Measurements from ENCODE around the gene PLLP. TPM values are rescaled to one million over a fixed set of nuclear protein-coding genes. Genes with fewer than 3 reads are reported as not detected.

Gene PLLP
- total RNA-seq, 2 donors from 2014 or later, result 5.9 to 9.1 TPM

DNA sequence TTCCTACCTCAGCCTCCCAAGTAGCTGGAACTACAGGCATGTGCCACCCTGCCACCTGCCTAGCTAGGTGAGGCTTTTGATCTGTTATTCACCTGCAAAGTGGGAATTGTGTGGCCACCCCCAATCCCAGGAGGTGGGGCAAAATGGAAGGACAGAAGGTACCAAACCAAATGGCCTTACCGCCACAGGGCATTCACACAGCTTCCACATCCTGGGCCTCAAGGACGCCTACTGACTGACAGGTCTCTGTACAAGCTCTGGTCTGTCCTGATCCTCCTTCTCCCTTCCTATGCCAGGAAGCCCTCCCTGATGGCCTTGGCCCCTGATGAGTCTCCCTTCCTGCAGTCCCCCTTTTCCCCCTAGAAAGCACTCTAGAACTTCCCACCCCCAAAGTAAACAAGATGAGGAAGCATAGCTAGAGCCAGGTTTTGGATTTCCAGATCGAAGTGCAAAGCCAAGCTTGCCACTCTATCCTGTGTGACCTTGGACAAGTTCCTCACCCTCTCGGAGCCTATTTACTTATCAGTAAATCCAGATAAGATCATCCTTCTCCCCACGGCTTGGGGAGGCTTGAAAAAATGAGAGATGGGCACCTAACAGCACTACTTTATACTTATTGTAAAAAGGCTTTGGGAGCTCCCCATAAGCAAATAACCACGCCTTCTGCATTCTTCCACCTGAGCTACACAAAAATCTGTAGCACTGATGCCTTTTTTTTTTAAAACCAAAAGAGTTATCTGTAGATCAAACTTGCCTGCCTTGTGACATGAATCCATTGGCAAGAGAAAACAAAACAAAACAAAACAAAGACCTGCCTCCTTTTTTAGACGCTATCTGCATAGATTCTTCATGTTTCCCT, 4.5 kb downstream of the PLLP start:
- H3K27me3 Mint-ChIP-seq (ENCODE audit: insufficient read depth), result peaks cover 39% of the 10 kb centered on the region
- WGBS, 2 experiments (ENCODE audit: insufficient coverage in 1 of 2, insufficient read length in 1 of 2), result 88 to 93% methylated on average over 5 to 7 of the region's 7 CpGs
- DNase-seq, result no peak
- Histone ChIP-seq H3K9me3 (ENCODE audit: control insufficient read depth, low read length) (no peaks in the 10 kb centered on the region), H3K27ac (ENCODE audit: low read depth, low read length) (no peak overlapping the region), H3K36me3 (ENCODE audit: control insufficient read depth, insufficient read depth, low read length) (no peaks in the 10 kb centered on the region), H3K27me3 (ENCODE audit: control insufficient read depth, insufficient read depth, low read length, poor library complexity, severe bottlenecking) (peaks cover 19% of the 10 kb centered on the region), H3K4me1 (ENCODE audit: control insufficient read depth, insufficient read depth, low read length) (no peaks in the 10 kb centered on the region), H3K4me3 (ENCODE audit: low read length) (no peak overlapping the region), H3K9ac (ENCODE audit: extremely low read depth, low read length, poor library complexity, severe bottlenecking) (no peak overlapping the region)
- TF ChIP-seq, protein P1, sequence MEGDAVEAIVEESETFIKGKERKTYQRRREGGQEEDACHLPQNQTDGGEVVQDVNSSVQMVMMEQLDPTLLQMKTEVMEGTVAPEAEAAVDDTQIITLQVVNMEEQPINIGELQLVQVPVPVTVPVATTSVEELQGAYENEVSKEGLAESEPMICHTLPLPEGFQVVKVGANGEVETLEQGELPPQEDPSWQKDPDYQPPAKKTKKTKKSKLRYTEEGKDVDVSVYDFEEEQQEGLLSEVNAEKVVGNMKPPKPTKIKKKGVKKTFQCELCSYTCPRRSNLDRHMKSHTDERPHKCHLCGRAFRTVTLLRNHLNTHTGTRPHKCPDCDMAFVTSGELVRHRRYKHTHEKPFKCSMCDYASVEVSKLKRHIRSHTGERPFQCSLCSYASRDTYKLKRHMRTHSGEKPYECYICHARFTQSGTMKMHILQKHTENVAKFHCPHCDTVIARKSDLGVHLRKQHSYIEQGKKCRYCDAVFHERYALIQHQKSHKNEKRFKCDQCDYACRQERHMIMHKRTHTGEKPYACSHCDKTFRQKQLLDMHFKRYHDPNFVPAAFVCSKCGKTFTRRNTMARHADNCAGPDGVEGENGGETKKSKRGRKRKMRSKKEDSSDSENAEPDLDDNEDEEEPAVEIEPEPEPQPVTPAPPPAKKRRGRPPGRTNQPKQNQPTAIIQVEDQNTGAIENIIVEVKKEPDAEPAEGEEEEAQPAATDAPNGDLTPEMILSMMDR (conservative IDR thresholded peaks at IDR 0.05), result no peak
- no peak overlapping the region for H3K4me3 Mint-ChIP-seq
- peaks cover 12% of the 10 kb centered on the region for H3K4me1 Mint-ChIP-seq
- no peaks in the 10 kb centered on the region for H3K36me3 Mint-ChIP-seq (ENCODE audit: low read depth)
- no peak overlapping the region for H3K27ac Mint-ChIP-seq
- no peaks in the 10 kb centered on the region for H3K9me3 Mint-ChIP-seq

DNA sequence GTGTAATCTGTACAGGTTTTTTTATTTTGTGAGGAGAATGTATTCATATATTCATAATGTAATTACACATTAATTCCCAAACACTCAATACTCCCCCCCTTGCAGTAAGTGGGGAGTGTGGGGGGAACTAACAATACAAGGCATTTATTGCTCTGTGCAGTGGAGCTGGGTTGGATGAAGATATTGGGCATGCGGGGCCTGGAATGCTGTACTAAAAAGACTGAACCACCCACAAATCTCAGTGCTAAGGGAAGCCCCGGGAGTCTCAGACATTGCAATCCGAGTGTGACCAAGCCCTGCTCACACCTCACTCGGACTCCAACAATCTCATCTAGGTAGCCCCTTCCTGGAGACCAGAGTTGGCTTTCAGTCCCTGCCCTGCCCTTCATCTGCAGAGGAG, 6.0 kb downstream of the PLLP start:
- Histone ChIP-seq H3K9me3 (ENCODE audit: control insufficient read depth, low read length) (no peaks in the 10 kb centered on the region), H3K27me3 (ENCODE audit: control insufficient read depth, insufficient read depth, low read length, poor library complexity, severe bottlenecking) (peaks cover 10% of the 10 kb centered on the region), H3K9ac (ENCODE audit: extremely low read depth, low read length, poor library complexity, severe bottlenecking) (no peak overlapping the region), H3K4me3 (ENCODE audit: low read length) (no peak overlapping the region), H3K36me3 (ENCODE audit: control insufficient read depth, insufficient read depth, low read length) (no peaks in the 10 kb centered on the region), H3K4me1 (ENCODE audit: control insufficient read depth, insufficient read depth, low read length) (no peaks in the 10 kb centered on the region), H3K27ac (ENCODE audit: low read depth, low read length) (no peak overlapping the region)
- TF ChIP-seq, protein P1 (conservative IDR thresholded peaks at IDR 0.05), result no peak
- H3K4me3 Mint-ChIP-seq, result no peak overlapping the region
- no peaks in the 10 kb centered on the region for H3K36me3 Mint-ChIP-seq (ENCODE audit: low read depth)
- no peaks in the 10 kb centered on the region for H3K9me3 Mint-ChIP-seq
- peaks cover 28% of the 10 kb centered on the region for H3K27me3 Mint-ChIP-seq (ENCODE audit: insufficient read depth)
- H3K27ac Mint-ChIP-seq, result no peak overlapping the region
- peaks cover 13% of the 10 kb centered on the region for H3K4me1 Mint-ChIP-seq
- 90 to 100% methylated on average over 3 to 4 of the region's 4 CpGs for WGBS, 2 experiments (ENCODE audit: insufficient coverage in 1 of 2, insufficient read length in 1 of 2)
- DNase-seq, result no peak

DNA sequence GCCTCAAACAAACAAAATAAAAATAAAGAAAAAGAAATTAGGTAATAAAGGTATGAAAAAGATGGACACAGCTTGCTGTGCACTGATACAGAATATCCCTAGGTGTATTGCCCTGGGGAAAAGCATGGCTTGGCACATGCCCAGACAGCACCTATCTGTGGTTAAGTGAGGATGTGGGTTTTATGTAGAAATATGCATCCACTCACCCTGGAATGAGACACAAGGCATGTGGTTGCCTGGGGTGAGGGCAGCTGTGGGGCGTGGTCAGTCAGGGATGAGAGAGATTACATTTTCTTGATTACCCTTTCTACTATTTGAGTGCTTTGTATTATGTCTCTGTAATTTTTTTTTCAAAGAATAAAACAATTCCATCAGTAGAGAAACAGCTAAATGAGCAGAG, 6.9 kb downstream of the PLLP start:
- Histone ChIP-seq H3K27ac (ENCODE audit: low read depth, low read length) (no peak overlapping the region), H3K4me1 (ENCODE audit: control insufficient read depth, insufficient read depth, low read length) (no peaks in the 10 kb centered on the region), H3K27me3 (ENCODE audit: control insufficient read depth, insufficient read depth, low read length, poor library complexity, severe bottlenecking) (peaks cover under 1% of the 10 kb centered on the region), H3K9me3 (ENCODE audit: control insufficient read depth, low read length) (no peaks in the 10 kb centered on the region), H3K4me3 (ENCODE audit: low read length) (no peak overlapping the region), H3K9ac (ENCODE audit: extremely low read depth, low read length, poor library complexity, severe bottlenecking) (no peak overlapping the region), H3K36me3 (ENCODE audit: control insufficient read depth, insufficient read depth, low read length) (no peaks in the 10 kb centered on the region)
- Mint-ChIP-seq H3K36me3 (ENCODE audit: low read depth) (no peaks in the 10 kb centered on the region), H3K27me3 (ENCODE audit: insufficient read depth) (peaks cover 19% of the 10 kb centered on the region), H3K9me3 (no peaks in the 10 kb centered on the region), H3K4me3 (no peak overlapping the region), H3K27ac (no peak overlapping the region), H3K4me1 (peaks cover 11% of the 10 kb centered on the region)
- 67% methylated on average over 1 of the region's 1 CpG; no CpG with 5 or more reads in 1 of the 2 experiments for WGBS, 2 experiments (ENCODE audit: insufficient coverage in 1 of 2, insufficient read length in 1 of 2)
- TF ChIP-seq, protein P1 (conservative IDR thresholded peaks at IDR 0.05), result no peak
- no peak for DNase-seq
